ENCODE results near the gene MRTFA. TPM values are rescaled to one million over a fixed set of nuclear protein-coding genes. Genes with fewer than 3 reads are reported as not detected.
"Not testable (repeated sequence)": the region's sequence is repeated elsewhere in the genome, so short reads cannot be mapped to it uniquely, and the experiment has no call there.

MRTFA gene
- total RNA-seq, 1 experiment from 2014 or later: 57.0 TPM

- DNase-seq (ENCODE audit: low read depth): no peak
Observed at GRCh38 chr22:40595497-40596234, 40.9 kb downstream of the MRTFA start.

GRCh38 chr22:40594924-40595323 is 41.6 kb downstream of the MRTFA start:
- DNase-seq (ENCODE audit: low read depth): peak; percentile 30

- DNase-seq (ENCODE audit: low read depth): no peak
Observed at GRCh38 chr22:40594346-40594745, 42.2 kb downstream of the MRTFA start.

- DNase-seq (ENCODE audit: low read depth): no peak
Observed at GRCh38 chr22:40593460-40594273, 42.9 kb downstream of the MRTFA start.

GRCh38 chr22:40592352-40593113 is 44.0 kb downstream of the MRTFA start:
- no peak for DNase-seq (ENCODE audit: low read depth)

- DNase-seq (ENCODE audit: low read depth): no peak
Observed at GRCh38 chr22:40588726-40589125, 47.8 kb downstream of the MRTFA start.

GRCh38 chr22:40586781-40587180 is 49.7 kb downstream of the MRTFA start:
- DNase-seq (ENCODE audit: low read depth): no peak

- no peak for DNase-seq (ENCODE audit: low read depth)
Observed at GRCh38 chr22:40585310-40585751, 51.2 kb downstream of the MRTFA start.

- not testable (repeated sequence) for DNase-seq (ENCODE audit: low read depth)
Observed at GRCh38 chr22:40584766-40585165, 51.8 kb downstream of the MRTFA start.

GRCh38 chr22:40583053-40583741 is 53.3 kb downstream of the MRTFA start:
- no peak for DNase-seq (ENCODE audit: low read depth)

- DNase-seq (ENCODE audit: low read depth): no peak
Observed at GRCh38 chr22:40582063-40582462, 54.5 kb downstream of the MRTFA start.

- DNase-seq (ENCODE audit: low read depth): no peak
Observed at GRCh38 chr22:40580631-40581030, 55.9 kb downstream of the MRTFA start.

- DNase-seq (ENCODE audit: low read depth): no peak
Observed at GRCh38 chr22:40578171-40578570, 58.3 kb downstream of the MRTFA start.

GRCh38 chr22:40572976-40573375 is 63.5 kb downstream of the MRTFA start:
- no peak for DNase-seq (ENCODE audit: low read depth)

GRCh38 chr22:40571887-40572286 is 64.6 kb downstream of the MRTFA start:
- DNase-seq (ENCODE audit: low read depth): no peak

- no peak for DNase-seq (ENCODE audit: low read depth)
Observed at GRCh38 chr22:40567626-40568328, 68.7 kb downstream of the MRTFA start.

GRCh38 chr22:40567106-40567505 is 69.4 kb downstream of the MRTFA start:
- DNase-seq (ENCODE audit: low read depth): no peak

GRCh38 chr22:40560994-40561515 is 75.5 kb downstream of the MRTFA start:
- DNase-seq (ENCODE audit: low read depth): no peak

- DNase-seq (ENCODE audit: low read depth): peak; percentile 13
Observed at GRCh38 chr22:40560551-40560950, 76.0 kb downstream of the MRTFA start.

- DNase-seq (ENCODE audit: low read depth): no peak
Observed at GRCh38 chr22:40557972-40558371, 78.5 kb downstream of the MRTFA start.

- DNase-seq (ENCODE audit: low read depth): no peak
Observed at GRCh38 chr22:40556641-40557040, 79.9 kb downstream of the MRTFA start.

Measured in Daoy (cell line).